ENCODE results near the gene LHFPL6.

DNA sequence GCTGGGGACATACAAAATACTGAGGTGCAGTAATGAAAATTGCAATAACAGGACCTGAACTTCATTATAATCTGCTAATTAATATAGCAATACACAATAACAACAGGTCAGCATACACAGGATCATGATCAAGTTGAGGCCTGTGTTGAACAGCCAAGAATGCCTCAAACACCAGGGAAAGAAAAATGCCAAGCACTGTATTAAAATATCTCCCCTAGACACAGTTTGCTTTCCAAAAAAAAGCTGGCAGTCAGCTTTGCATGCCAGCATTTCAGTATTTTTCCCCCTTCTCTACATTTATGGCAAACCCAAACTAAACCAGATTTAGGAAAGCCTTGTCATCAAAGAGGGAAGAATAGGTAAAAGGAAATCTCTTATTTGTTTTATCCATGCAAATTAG, 226.9 kb downstream of the LHFPL6 start:
- TF ChIP-seq POLR2A (IDR thresholded peaks at IDR 0.05) = no peak
- TF ChIP-seq, protein P1, sequence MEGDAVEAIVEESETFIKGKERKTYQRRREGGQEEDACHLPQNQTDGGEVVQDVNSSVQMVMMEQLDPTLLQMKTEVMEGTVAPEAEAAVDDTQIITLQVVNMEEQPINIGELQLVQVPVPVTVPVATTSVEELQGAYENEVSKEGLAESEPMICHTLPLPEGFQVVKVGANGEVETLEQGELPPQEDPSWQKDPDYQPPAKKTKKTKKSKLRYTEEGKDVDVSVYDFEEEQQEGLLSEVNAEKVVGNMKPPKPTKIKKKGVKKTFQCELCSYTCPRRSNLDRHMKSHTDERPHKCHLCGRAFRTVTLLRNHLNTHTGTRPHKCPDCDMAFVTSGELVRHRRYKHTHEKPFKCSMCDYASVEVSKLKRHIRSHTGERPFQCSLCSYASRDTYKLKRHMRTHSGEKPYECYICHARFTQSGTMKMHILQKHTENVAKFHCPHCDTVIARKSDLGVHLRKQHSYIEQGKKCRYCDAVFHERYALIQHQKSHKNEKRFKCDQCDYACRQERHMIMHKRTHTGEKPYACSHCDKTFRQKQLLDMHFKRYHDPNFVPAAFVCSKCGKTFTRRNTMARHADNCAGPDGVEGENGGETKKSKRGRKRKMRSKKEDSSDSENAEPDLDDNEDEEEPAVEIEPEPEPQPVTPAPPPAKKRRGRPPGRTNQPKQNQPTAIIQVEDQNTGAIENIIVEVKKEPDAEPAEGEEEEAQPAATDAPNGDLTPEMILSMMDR (IDR thresholded peaks at IDR 0.05) = no peak
